Sigmoid colon (tissue), 4 donors: ENCODE data around the gene THSD8.

Experiments
- CTCF ChIP-seq, 4 experiments: fragments of 450-650 bp in 3 of 4; fragments of 200-600 bp in 1 of 4; IDR thresholded peaks; one replicate each; pipeline ENCODE4 v1.5.1; 2016 to 2019; ENCODE audit warnings: antibody characterized with exemption in 4 of 4, mild to moderate bottlenecking in 3 of 4, moderate library complexity in 2 of 4
- POLR2A ChIP-seq, 2 donors: fragments of 450-650 bp; IDR thresholded peaks; one replicate each; pipeline ENCODE4 v1.6.1; 2016; ENCODE audit warnings: antibody characterized with exemption in 2 of 2, mild to moderate bottlenecking in 2 of 2, moderate library complexity in 2 of 2
- POLR2AphosphoS5 ChIP-seq, 4 donors: sonication (generic); formaldehyde crosslinking; IDR thresholded peaks; one replicate each; pipeline ENCODE4 v1.6.1; 2017; ENCODE audit warnings: antibody characterized with exemption in 4 of 4

DNA sequence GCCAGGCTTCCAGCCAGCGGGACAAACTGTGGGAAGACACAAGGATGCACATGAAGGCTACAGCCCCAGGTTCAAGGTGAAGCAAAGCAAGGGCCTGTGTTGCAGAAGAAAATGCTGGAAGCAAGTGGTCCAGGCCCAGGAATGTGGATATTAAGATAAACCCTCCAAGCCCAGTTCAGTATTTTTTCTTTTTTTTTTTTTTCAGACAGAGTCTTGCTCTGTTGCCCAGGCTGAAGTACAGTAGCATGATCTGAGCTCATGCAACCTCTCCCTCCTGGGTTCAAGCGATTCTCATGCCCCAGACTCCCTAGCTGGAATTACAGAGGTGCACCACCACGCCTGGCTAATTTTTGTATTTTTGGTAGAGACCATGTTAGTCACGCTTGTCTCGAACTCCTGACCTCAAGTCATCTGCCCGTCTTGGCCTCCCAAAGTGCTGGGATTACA lies 4.7 kb upstream of the THSD8 start:
- no peak for TF ChIP-seq CTCF (IDR thresholded peaks at IDR 0.05)
- no peak for TF ChIP-seq POLR2AphosphoS5 (IDR thresholded peaks at IDR 0.05)
- TF ChIP-seq POLR2A (IDR thresholded peaks at IDR 0.05): no peak
